OCI-LY1 (cell line): Measurements from ENCODE around the gene RNF115.

ENCODE experiments used
- EZH2 ChIP-seq: fragments of 200-600 bp; sonication (generic), shearing (Covaris generic); IDR thresholded peaks from 2 replicates; pipeline ENCODE4 v1.8.0; 2017; ENCODE audit warnings: borderline replicate concordance, mixed run types, mild to moderate bottlenecking, antibody characterized with exemption, low read length, moderate library complexity, mixed read lengths
- TF ChIP-seq, protein P1 (sequence below): fragments of 200-600 bp; sonication (generic), shearing (Covaris generic); IDR thresholded peaks from 2 replicates; pipeline ENCODE4 v1.5.1; 2017; ENCODE audit warnings: mild to moderate bottlenecking, antibody characterized with exemption, low read length, moderate library complexity, mixed read lengths

DNA sequence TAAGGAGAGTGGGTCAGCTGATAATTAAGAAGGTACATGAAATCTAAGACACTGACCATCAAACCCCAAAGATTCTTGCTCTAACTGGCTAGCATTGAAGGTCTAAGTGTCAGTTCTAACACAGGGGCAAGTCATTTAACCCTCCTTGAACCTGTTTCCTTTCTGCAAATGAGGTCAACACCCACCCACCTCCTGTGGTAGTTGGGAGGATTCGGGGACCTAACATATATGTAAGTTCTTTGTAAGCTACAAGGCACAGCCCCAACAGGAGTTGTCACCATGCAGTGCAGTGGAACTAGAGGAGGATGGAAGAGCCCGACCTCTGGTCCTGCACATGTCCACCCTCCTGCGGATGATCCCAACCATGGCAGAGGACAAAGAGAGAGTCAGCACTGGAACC, 23.9 kb upstream of the RNF115 start:
- TF ChIP-seq, protein P1, sequence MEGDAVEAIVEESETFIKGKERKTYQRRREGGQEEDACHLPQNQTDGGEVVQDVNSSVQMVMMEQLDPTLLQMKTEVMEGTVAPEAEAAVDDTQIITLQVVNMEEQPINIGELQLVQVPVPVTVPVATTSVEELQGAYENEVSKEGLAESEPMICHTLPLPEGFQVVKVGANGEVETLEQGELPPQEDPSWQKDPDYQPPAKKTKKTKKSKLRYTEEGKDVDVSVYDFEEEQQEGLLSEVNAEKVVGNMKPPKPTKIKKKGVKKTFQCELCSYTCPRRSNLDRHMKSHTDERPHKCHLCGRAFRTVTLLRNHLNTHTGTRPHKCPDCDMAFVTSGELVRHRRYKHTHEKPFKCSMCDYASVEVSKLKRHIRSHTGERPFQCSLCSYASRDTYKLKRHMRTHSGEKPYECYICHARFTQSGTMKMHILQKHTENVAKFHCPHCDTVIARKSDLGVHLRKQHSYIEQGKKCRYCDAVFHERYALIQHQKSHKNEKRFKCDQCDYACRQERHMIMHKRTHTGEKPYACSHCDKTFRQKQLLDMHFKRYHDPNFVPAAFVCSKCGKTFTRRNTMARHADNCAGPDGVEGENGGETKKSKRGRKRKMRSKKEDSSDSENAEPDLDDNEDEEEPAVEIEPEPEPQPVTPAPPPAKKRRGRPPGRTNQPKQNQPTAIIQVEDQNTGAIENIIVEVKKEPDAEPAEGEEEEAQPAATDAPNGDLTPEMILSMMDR: no peak
- no peak for TF ChIP-seq EZH2
